GM12878 (cell line): Measurements from ENCODE around the gene CXXC1. TPM values are rescaled to one million over a fixed set of nuclear protein-coding genes. Genes with fewer than 3 reads are reported as not detected.

Source experiments
- BCL11A ChIP-seq: IDR thresholded peaks from 2 replicates; pipeline ENCODE4 v1.6.1; 2011; ENCODE audit warnings: low read depth, low read length
- BRCA1 ChIP-seq: IDR thresholded peaks from 2 replicates; pipeline ENCODE4 v1.6.1; 2011; ENCODE audit warnings: low read depth, low read length, improper control_type of control experiment
- CHD4 ChIP-seq: fragments of 200-600 bp; sonication (generic); IDR thresholded peaks from 2 replicates; pipeline ENCODE4 v1.6.1; 2016; ENCODE audit warnings: mild to moderate bottlenecking
- CREB1 ChIP-seq: IDR thresholded peaks from 2 replicates; pipeline ENCODE4 v1.6.1; 2012; ENCODE audit warnings: low read depth, mild to moderate bottlenecking, inconsistent platforms
- E2F8 ChIP-seq: fragments of 450-650 bp; IDR thresholded peaks from 2 replicates; pipeline ENCODE4 v1.6.1; 2018; ENCODE audit warnings: mild to moderate bottlenecking, low read depth, moderate library complexity; ENCODE audit not compliant: partially characterized antibody
- EED ChIP-seq: sonication (generic); IDR thresholded peaks from 2 replicates; pipeline ENCODE4 v1.6.1; 2016; ENCODE audit warnings: antibody characterized with exemption, low read depth
- ESRRA ChIP-seq: IDR thresholded peaks from 2 replicates; pipeline ENCODE4 v1.6.1; 2012; ENCODE audit warnings: mild to moderate bottlenecking, low read length, improper control_type of control experiment
- FOS ChIP-seq: IDR thresholded peaks from 3 replicates; pipeline ENCODE4 v1.6.1; 2011; ENCODE audit warnings: borderline replicate concordance; ENCODE audit not compliant: insufficient read length; ENCODE audit errors: extremely low read depth
- FOXM1 ChIP-seq: IDR thresholded peaks from 2 replicates; pipeline ENCODE4 v1.6.1; 2012; ENCODE audit warnings: low read depth, mild to moderate bottlenecking, inconsistent platforms, low read length, moderate library complexity
- GABPA ChIP-seq: IDR thresholded peaks from 2 replicates; pipeline ENCODE4 v1.6.1; 2014; ENCODE audit warnings: antibody characterized with exemption, low read depth, mild to moderate bottlenecking, inconsistent platforms
- IKZF2 ChIP-seq, 2 experiments: fragments of 450-650 bp; IDR thresholded peaks; 2 replicates each; pipeline ENCODE4 v1.6.1; 2017; ENCODE audit warnings: mild to moderate bottlenecking in 2 of 2, moderate library complexity in 2 of 2
- MAX ChIP-seq: IDR thresholded peaks from 2 replicates; pipeline ENCODE4 v1.6.1; 2012; ENCODE audit warnings: low read depth, low read length, improper control_type of control experiment
- MEF2B ChIP-seq: fragments of 450-650 bp; IDR thresholded peaks from 2 replicates; pipeline ENCODE4 v1.6.1; 2018; ENCODE audit warnings: mild to moderate bottlenecking, moderate library complexity; ENCODE audit not compliant: partially characterized antibody, poor library complexity, severe bottlenecking
- MXI1 ChIP-seq: fragments of 150-350 bp; IDR thresholded peaks from 2 replicates; pipeline ENCODE4 v1.6.1; 2011; ENCODE audit warnings: low read depth, mild to moderate bottlenecking, inconsistent platforms, low read length, improper control_type of control experiment
- MYC ChIP-seq: IDR thresholded peaks from 2 replicates; pipeline ENCODE4 v1.6.1; 2011; ENCODE audit warnings: mild to moderate bottlenecking, low read length, moderate library complexity, inconsistent platforms; ENCODE audit not compliant: insufficient read depth, insufficient replicate concordance, insufficient read length, severe bottlenecking
- RCOR1 ChIP-seq: conservative IDR thresholded peaks from 2 replicates; pipeline ENCODE4 v1.6.1; 2012; ENCODE audit warnings: low read depth, low read length, improper control_type of control experiment
- REST ChIP-seq: IDR thresholded peaks from 2 replicates; pipeline ENCODE4 v1.6.1; 2012; ENCODE audit warnings: mild to moderate bottlenecking, low read depth, low read length
- SMAD1 ChIP-seq: fragments of 450-650 bp; IDR thresholded peaks from 2 replicates; pipeline ENCODE4 v1.6.1; 2018; ENCODE audit warnings: mild to moderate bottlenecking, low read depth; ENCODE audit not compliant: partially characterized antibody
- SMARCA5 ChIP-seq: fragments of 450-650 bp; IDR thresholded peaks from 2 replicates; pipeline ENCODE4 v1.6.1; 2017; ENCODE audit warnings: mild to moderate bottlenecking
- TARDBP ChIP-seq: IDR thresholded peaks from 2 replicates; pipeline ENCODE4 v1.6.1; 2016; ENCODE audit warnings: borderline replicate concordance
- TCF7 ChIP-seq: IDR thresholded peaks from 2 replicates; pipeline ENCODE4 v1.6.1; 2014; ENCODE audit warnings: antibody characterized with exemption, borderline replicate concordance
- ZNF217 ChIP-seq: fragments of 450-650 bp; IDR thresholded peaks from 2 replicates; pipeline ENCODE4 v1.6.1; 2017; ENCODE audit warnings: antibody characterized with exemption, mild to moderate bottlenecking
- ZNF24 ChIP-seq: fragments of 450-650 bp; IDR thresholded peaks from 2 replicates; pipeline ENCODE4 v1.6.1; 2017; ENCODE audit warnings: antibody characterized with exemption, mild to moderate bottlenecking
- ZNF274 ChIP-seq: IDR thresholded peaks from one replicate; pipeline ENCODE4 v1.8.0; 2011; ENCODE audit not compliant: insufficient read length, insufficient read depth
- ZNF622 ChIP-seq: fragments of 450-650 bp; IDR thresholded peaks from 2 replicates; pipeline ENCODE4 v1.6.1; 2017; ENCODE audit warnings: mild to moderate bottlenecking, inconsistent platforms
- ZSCAN29 ChIP-seq: fragments of 450-650 bp; IDR thresholded peaks from 2 replicates; pipeline ENCODE4 v1.6.1; 2017; ENCODE audit warnings: mild to moderate bottlenecking, moderate library complexity
- polyA plus RNA-seq, 11 experiments: library from polyadenylated mRNA; depleted of rRNA in 4 of 11; unstranded in 6 of 11; stranded (reverse) in 5 of 11; fragments of >200 nt; fragmentation: Nextera tagmentation in 4 of 11; fragmentation: Illumina TruSeq in 1 of 11; extraction: Ambion mirVana in 4 of 11; extraction: Trizol in 1 of 11; gene quantifications; 1 replicate in 1 of 11; 2 replicates in 10 of 11; pipeline versions ENCODE4 v1.2.1 to v1.2.3, GENCODE V29; 2011 to 2016; ENCODE audit warnings: inconsistent platforms in 2 of 11, missing spikeins in 2 of 11, low read depth in 1 of 11
- total RNA-seq, 4 experiments: library from RNA; depleted of rRNA in 3 of 4; stranded (reverse); fragments of >200 nt in 3 of 4; fragmentation: Illumina TruSeq in 1 of 4; extraction: Trizol in 1 of 4; gene quantifications; 2 replicates each; pipeline versions ENCODE4 v1.2.1 to v1.2.3, GENCODE V29; 2013 to 2021

The CXXC1 gene
- total and polyA plus RNA-seq, 10 of the 15 experiments (the other 5 are each of a cell fraction or from before 2014, with no cell fraction given), result 9.2 to 180 (median 93.8) TPM

DNA sequence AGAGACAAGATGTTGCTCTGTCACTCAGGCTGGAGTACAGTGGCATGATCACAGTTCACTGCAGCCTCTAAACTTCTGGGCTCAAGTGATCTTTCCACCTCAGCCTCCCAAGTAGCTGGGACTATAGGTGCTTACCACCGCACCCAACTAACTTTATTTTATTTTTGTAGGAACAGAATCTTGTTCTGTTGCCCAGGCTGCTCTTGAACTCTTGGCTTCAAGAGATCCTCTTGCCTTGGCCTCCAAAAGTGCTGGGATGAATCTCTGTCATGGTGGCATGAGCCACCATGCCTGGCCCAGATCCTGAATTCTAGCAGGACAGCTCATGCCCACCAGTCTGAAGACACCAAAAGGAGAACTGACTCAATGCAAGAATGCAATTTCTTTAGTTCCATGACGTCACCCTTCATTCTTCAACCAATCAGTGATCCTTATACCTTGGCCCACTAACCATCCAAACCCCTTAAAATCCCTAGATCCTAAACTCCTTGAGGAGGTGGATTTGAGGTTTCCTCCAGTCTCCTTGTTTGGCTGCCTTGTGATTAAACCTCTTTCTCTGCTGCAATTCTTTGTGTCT is 25.6 kb upstream of the CXXC1 start (continued):
- TF ChIP-seq ZSCAN29 (no peak), MEF2B (peak; percentile 64), ESRRA (no peak), ZNF217 (peak; percentile 77; the same call in 1 of the 2 replicates), SMARCA5 (peak; percentile 96), MYC (no peak), FOS (no peak), EED (peak; percentile 86), IKZF2 (IDR thresholded peaks at IDR 0.05) (peak; percentile 85 to 87), CREB1 (0 out of 2 replicates have a peak, but pooled peaks have one; percentile 58), REST (no peak), BCL11A (peak; percentile 74; the same call in 1 of the 2 replicates), TCF7 (no peak), MAX (no peak), BRCA1 (no peak), MXI1 (0 out of 2 replicates have a peak, but pooled peaks have one; percentile 31), ZNF24 (no peak), ZNF274 (no peak), RCOR1 (no peak), ZNF622 (no peak), TARDBP (no peak), SMAD1 (no peak), E2F8 (no peak), FOXM1 (no peak; the same call in 1 of the 2 replicates), CHD4 (no peak), GABPA (no peak)
